ENCODE measurements around the gene B3GALT5.
"Not testable (repeated sequence)": the region's sequence is repeated elsewhere in the genome, so short reads cannot be mapped to it uniquely, and the experiment has no call there.

The B3GALT5 gene

DNA sequence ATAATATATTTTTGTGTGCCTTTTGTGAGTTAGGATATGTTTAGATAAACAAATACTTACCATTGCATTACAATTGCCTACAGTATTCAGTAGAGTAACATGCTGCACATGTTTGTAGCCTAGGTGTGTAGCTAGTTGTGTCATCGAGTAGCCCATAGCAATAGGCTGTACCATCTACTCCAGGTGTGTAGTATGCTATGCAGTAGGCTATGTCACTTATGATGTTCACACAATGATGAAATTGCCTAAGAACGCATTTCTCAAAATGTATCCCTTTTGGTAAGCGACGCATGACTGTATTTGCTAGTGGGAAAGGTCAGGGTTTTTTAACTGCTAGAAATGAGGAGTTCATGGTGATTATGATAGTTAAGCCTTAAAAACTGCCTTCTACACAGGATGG, 30.0 kb upstream of the B3GALT5 start:
- ATAC-seq (ENCODE audit: insufficient read depth, low read depth), result no peak
- no peak overlapping the region for H3K4me3 ChIP-seq (ENCODE audit: low read depth in 1 of 2, low read length in 2 of 2)

DNA sequence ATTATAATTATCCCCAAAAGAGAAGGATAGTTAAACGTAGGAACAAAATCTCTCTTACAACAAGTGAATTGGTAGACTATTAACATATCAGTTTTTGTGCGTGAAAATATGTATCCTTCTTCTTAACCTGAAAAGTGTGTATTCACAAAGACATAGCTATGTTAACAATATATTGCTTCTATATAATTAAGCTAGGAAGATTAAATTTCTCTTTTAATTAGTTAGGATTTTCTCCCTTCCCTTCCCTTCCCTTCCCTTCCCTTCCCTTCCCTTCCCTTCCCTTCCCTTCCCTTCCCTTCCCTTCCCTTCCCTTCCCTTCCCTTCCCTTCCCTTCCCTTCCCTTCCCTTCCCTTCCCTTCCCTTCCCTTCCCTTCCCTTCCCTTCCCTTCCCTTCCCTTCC, 29.2 kb upstream of the B3GALT5 start:
- DNase-seq; H3K27me3 ChIP-seq (ENCODE audit: insufficient read depth, low read length, poor library complexity); H2AFZ ChIP-seq (ENCODE audit: low read depth, low read length); H3K27ac ChIP-seq (ENCODE audit: low read length); H3K79me2 ChIP-seq (ENCODE audit: insufficient read depth, low read length); H3K4me3 ChIP-seq (ENCODE audit: low read depth in 1 of 2, low read length in 2 of 2); H3K9ac ChIP-seq (ENCODE audit: low read depth, low read length); H3K4me2 ChIP-seq (ENCODE audit: insufficient read depth, low read length); H4K20me1 ChIP-seq (ENCODE audit: insufficient read depth, low read length); ATAC-seq (ENCODE audit: insufficient read depth, low read depth); H3K9me3 ChIP-seq (ENCODE audit: insufficient read depth, low read length, severe bottlenecking); H3K4me1 ChIP-seq (ENCODE audit: insufficient read depth, low read length); H3K36me3 ChIP-seq (ENCODE audit: insufficient read depth, low read length): not testable (repeated sequence)

More for the DNA sequence above, 30.0 kb upstream of the B3GALT5 start:
- H3K27ac ChIP-seq (ENCODE audit: low read length), result no peak overlapping the region
- H3K4me2 ChIP-seq (ENCODE audit: insufficient read depth, low read length), result no peak overlapping the region
- no peaks in the 10 kb centered on the region for H3K4me1 ChIP-seq (ENCODE audit: insufficient read depth, low read length)
- no peak overlapping the region for H3K9ac ChIP-seq (ENCODE audit: low read depth, low read length)
- no peaks in the 10 kb centered on the region for H4K20me1 ChIP-seq (ENCODE audit: insufficient read depth, low read length)
- no peak for DNase-seq
- no peak overlapping the region for H2AFZ ChIP-seq (ENCODE audit: low read depth, low read length)
- no peaks in the 10 kb centered on the region for H3K79me2 ChIP-seq (ENCODE audit: insufficient read depth, low read length)
- peaks cover 3% of the 10 kb centered on the region for H3K27me3 ChIP-seq (ENCODE audit: insufficient read depth, low read length, poor library complexity)
- no peaks in the 10 kb centered on the region for H3K9me3 ChIP-seq (ENCODE audit: insufficient read depth, low read length, severe bottlenecking)
- H3K36me3 ChIP-seq (ENCODE audit: insufficient read depth, low read length), result no peaks in the 10 kb centered on the region
- TF ChIP-seq, protein P1, sequence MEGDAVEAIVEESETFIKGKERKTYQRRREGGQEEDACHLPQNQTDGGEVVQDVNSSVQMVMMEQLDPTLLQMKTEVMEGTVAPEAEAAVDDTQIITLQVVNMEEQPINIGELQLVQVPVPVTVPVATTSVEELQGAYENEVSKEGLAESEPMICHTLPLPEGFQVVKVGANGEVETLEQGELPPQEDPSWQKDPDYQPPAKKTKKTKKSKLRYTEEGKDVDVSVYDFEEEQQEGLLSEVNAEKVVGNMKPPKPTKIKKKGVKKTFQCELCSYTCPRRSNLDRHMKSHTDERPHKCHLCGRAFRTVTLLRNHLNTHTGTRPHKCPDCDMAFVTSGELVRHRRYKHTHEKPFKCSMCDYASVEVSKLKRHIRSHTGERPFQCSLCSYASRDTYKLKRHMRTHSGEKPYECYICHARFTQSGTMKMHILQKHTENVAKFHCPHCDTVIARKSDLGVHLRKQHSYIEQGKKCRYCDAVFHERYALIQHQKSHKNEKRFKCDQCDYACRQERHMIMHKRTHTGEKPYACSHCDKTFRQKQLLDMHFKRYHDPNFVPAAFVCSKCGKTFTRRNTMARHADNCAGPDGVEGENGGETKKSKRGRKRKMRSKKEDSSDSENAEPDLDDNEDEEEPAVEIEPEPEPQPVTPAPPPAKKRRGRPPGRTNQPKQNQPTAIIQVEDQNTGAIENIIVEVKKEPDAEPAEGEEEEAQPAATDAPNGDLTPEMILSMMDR (IDR thresholded peaks at IDR 0.05; ENCODE audit: borderline replicate concordance, extremely low read depth, low read length, poor library complexity, severe bottlenecking), result no peak
- no peak for TF ChIP-seq EZH2 (IDR thresholded peaks at IDR 0.05; ENCODE audit: borderline replicate concordance, low read depth, low read length, severe bottlenecking)

DNA sequence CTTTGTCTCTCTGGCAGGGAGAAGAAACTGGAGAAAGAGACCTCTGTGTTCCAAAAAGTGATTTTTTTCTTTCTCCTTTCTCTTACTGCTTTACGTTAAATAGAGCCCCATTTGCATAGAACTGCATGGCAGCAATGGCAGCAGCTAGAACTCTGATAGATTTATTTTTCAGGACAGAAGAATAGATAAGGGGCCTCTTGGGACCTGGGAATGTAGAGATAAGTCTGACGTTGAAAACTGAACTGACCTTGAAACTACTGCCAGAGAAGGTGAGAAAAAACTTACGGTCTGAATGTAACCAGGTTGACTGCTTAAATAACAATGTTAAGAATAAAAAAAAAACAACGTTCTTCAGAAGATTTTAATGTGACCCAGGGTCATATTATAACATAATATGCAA, 25.4 kb upstream of the B3GALT5 start:
- DNase-seq (no peak), ATAC-seq (ENCODE audit: insufficient read depth, low read depth) (no peak)
- Histone ChIP-seq H2AFZ (ENCODE audit: low read depth, low read length) (no peak overlapping the region), H3K4me2 (ENCODE audit: insufficient read depth, low read length) (no peak overlapping the region), H3K9ac (ENCODE audit: low read depth, low read length) (no peak overlapping the region), H4K20me1 (ENCODE audit: insufficient read depth, low read length) (no peaks in the 10 kb centered on the region), H3K27ac (ENCODE audit: low read length) (no peak overlapping the region), H3K79me2 (ENCODE audit: insufficient read depth, low read length) (no peaks in the 10 kb centered on the region), H3K27me3 (ENCODE audit: insufficient read depth, low read length, poor library complexity) (peaks cover 3% of the 10 kb centered on the region), H3K36me3 (ENCODE audit: insufficient read depth, low read length) (no peaks in the 10 kb centered on the region), H3K4me3 (ENCODE audit: low read depth in 1 of 2, low read length in 2 of 2) (no peak overlapping the region), H3K4me1 (ENCODE audit: insufficient read depth, low read length) (no peaks in the 10 kb centered on the region), H3K9me3 (ENCODE audit: insufficient read depth, low read length, severe bottlenecking) (no peaks in the 10 kb centered on the region)
- TF ChIP-seq EZH2 (IDR thresholded peaks at IDR 0.05; ENCODE audit: borderline replicate concordance, low read depth, low read length, severe bottlenecking), result no peak
- TF ChIP-seq, protein P1 (IDR thresholded peaks at IDR 0.05; ENCODE audit: borderline replicate concordance, extremely low read depth, low read length, poor library complexity, severe bottlenecking), result no peak

DNA sequence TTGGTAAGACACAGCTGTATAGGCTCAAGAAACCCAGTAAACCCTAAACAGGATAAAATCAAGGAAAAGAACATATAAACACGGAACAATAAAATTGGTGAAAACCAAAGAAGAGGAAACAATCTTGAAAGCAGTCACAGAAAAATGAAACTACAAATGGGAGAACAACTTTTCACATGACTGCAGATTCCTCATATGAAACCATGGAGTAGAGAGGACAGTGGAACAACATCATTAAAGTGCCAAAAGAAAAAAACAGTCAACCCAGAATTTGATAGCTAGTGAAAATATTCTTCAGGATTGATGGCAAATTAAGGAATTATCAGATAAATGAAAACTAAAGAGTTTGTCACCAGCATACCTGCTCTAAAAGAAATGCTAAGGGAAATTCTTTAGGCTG, 23.9 kb upstream of the B3GALT5 start:
- Histone ChIP-seq H3K4me2 (ENCODE audit: insufficient read depth, low read length) (no peak overlapping the region), H3K27ac (ENCODE audit: low read length) (no peak overlapping the region), H3K79me2 (ENCODE audit: insufficient read depth, low read length) (no peaks in the 10 kb centered on the region), H3K4me1 (ENCODE audit: insufficient read depth, low read length) (no peaks in the 10 kb centered on the region), H2AFZ (ENCODE audit: low read depth, low read length) (no peak overlapping the region), H3K27me3 (ENCODE audit: insufficient read depth, low read length, poor library complexity) (no peaks in the 10 kb centered on the region), H3K9ac (ENCODE audit: low read depth, low read length) (no peak overlapping the region), H3K36me3 (ENCODE audit: insufficient read depth, low read length) (no peaks in the 10 kb centered on the region), H3K4me3 (ENCODE audit: low read depth in 1 of 2, low read length in 2 of 2) (no peak overlapping the region), H3K9me3 (ENCODE audit: insufficient read depth, low read length, severe bottlenecking) (no peaks in the 10 kb centered on the region), H4K20me1 (ENCODE audit: insufficient read depth, low read length) (no peaks in the 10 kb centered on the region)
- no peak for ATAC-seq (ENCODE audit: insufficient read depth, low read depth)
- no peak for DNase-seq
- TF ChIP-seq, protein P1 (IDR thresholded peaks at IDR 0.05; ENCODE audit: borderline replicate concordance, extremely low read depth, low read length, poor library complexity, severe bottlenecking), result no peak
- no peak for TF ChIP-seq EZH2 (IDR thresholded peaks at IDR 0.05; ENCODE audit: borderline replicate concordance, low read depth, low read length, severe bottlenecking)

Measured in DND-41 (cell line).